ENCODE measurements around the gene RHOF. TPM values are rescaled to one million over a fixed set of nuclear protein-coding genes. Genes with fewer than 3 reads are reported as not detected.
"Not testable (repeated sequence)": the region's sequence is repeated elsewhere in the genome, so short reads cannot be mapped to it uniquely, and the experiment has no call there.

RHOF gene
- total RNA-seq, 1 donor from 2014 or later: 13.0 TPM

- FAIRE-seq (no peak), DNase-seq (ENCODE audit: low spot score in 2 of 2) (no peak)
Observed at GRCh38 chr12:121778567-121779421, 14.7 kb downstream of the RHOF start.

- FAIRE-seq (no peak), DNase-seq (ENCODE audit: low spot score in 2 of 2) (peak; percentile 76 to 85)
Observed at GRCh38 chr12:121776190-121777098, 17.0 kb downstream of the RHOF start.

- DNase-seq (ENCODE audit: low spot score in 2 of 2) (no peak), FAIRE-seq (no peak)
Observed at GRCh38 chr12:121775501-121775900, 18.0 kb downstream of the RHOF start.

GRCh38 chr12:121774968-121775474, 18.5 kb downstream of the RHOF start:
- FAIRE-seq (no peak), DNase-seq (ENCODE audit: low spot score in 2 of 2) (no peak)

GRCh38 chr12:121773011-121773777, 20.3 kb downstream of the RHOF start:
- no peak for FAIRE-seq
- peak; percentile 75 to 80 for DNase-seq (ENCODE audit: low spot score in 2 of 2)

- no peak for DNase-seq (ENCODE audit: low spot score in 2 of 2)
- no peak for FAIRE-seq
Observed at GRCh38 chr12:121770813-121771625, 22.5 kb downstream of the RHOF start.

GRCh38 chr12:121770388-121770787, 23.1 kb downstream of the RHOF start:
- DNase-seq (ENCODE audit: low spot score in 2 of 2): no peak
- FAIRE-seq: no peak

GRCh38 chr12:121769831-121770301, 23.6 kb downstream of the RHOF start:
- DNase-seq (ENCODE audit: low spot score in 2 of 2) (no peak), FAIRE-seq (no peak)

GRCh38 chr12:121769297-121769830, 24.1 kb downstream of the RHOF start:
- FAIRE-seq (no peak), DNase-seq (ENCODE audit: low spot score in 2 of 2) (no peak)

GRCh38 chr12:121767525-121768016, 25.9 kb downstream of the RHOF start:
- no peak for FAIRE-seq
- peak; percentile 68 to 75 for DNase-seq (ENCODE audit: low spot score in 2 of 2)

- FAIRE-seq: no peak
- no peak for DNase-seq (ENCODE audit: low spot score in 2 of 2)
Observed at GRCh38 chr12:121766290-121767039, 27.0 kb downstream of the RHOF start.

- DNase-seq (ENCODE audit: low spot score in 2 of 2) (no peak), FAIRE-seq (no peak)
Observed at GRCh38 chr12:121765573-121765972, 27.9 kb downstream of the RHOF start.

- FAIRE-seq (no peak), DNase-seq (ENCODE audit: low spot score in 2 of 2) (no peak)
Observed at GRCh38 chr12:121764808-121765207, 28.7 kb downstream of the RHOF start.

- no peak for DNase-seq (ENCODE audit: low spot score in 2 of 2)
- FAIRE-seq: no peak
Observed at GRCh38 chr12:121762269-121762668, 31.2 kb downstream of the RHOF start.

GRCh38 chr12:121758536-121758935, 35.0 kb downstream of the RHOF start:
- DNase-seq (ENCODE audit: low spot score in 2 of 2); FAIRE-seq: not testable (repeated sequence)

- DNase-seq (ENCODE audit: low spot score in 2 of 2) (no peak), FAIRE-seq (no peak)
Observed at GRCh38 chr12:121755591-121755990, 37.9 kb downstream of the RHOF start.

- DNase-seq (ENCODE audit: low spot score in 2 of 2) (no peak), FAIRE-seq (no peak)
Observed at GRCh38 chr12:121754836-121755235, 38.7 kb downstream of the RHOF start.

GRCh38 chr12:121753844-121754264, 39.6 kb downstream of the RHOF start:
- FAIRE-seq (no peak), DNase-seq (ENCODE audit: low spot score in 2 of 2) (peak; percentile 81 to 85)
